NCI-H524 treated with DMSO at 0.1 percent for 48 hours (cell line): ENCODE results near the gene DNMT3L.
"Not testable (repeated sequence)": the region's sequence is repeated elsewhere in the genome, so short reads cannot be mapped to it uniquely, and the experiment has no call there.

ENCODE experiments used
- DNase-seq: peaks from one replicate; lab custom pipeline; 2025; lab: John Stamatoyannopoulos, UW

The DNMT3L gene

GRCh38 chr21:44249204-44250037, 12.3 kb downstream of the DNMT3L start:
- not testable (repeated sequence) for DNase-seq

GRCh38 chr21:44247904-44248303, 13.8 kb downstream of the DNMT3L start:
- DNase-seq: not testable (repeated sequence)

DNA sequence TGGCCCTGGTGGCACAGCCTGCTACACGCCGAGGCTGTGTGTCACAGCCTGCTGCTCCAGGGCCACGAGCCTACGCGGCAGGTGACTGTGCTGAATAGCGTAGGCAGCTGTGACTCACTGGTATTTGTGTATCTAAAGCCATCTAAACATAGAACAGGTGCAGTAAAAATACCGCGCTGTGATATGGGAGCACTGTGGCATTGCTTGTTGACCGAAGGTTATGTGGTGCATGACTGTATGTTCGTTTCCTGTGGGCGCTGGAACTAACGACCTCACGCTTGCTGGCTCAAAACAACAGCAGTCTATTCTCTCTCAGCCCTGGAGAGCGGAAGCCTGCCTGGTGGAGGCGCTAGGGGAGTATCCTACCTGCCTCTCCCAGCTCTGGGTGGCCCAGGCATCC, 17.7 kb downstream of the DNMT3L start:
- DNase-seq: not testable (repeated sequence)

- DNase-seq: not testable (repeated sequence)
These were observed 20.4 kb downstream of the DNMT3L start for GRCh38 chr21:44241281-44241680.

- DNase-seq: not testable (repeated sequence)
These were observed 20.9 kb downstream of the DNMT3L start, which contains the start of gene ICOSLG for GRCh38 chr21:44240842-44241241. Gene ICOSLG (minus strand): TSS chr21:44240943. CDS start chr21:44240817, 126 bp downstream.

GRCh38 chr21:44240353-44240752, 21.3 kb downstream of the DNMT3L start:
- not testable (repeated sequence) for DNase-seq

- not testable (repeated sequence) for DNase-seq
These were observed 32.1 kb downstream of the DNMT3L start for GRCh38 chr21:44229561-44229960.

GRCh38 chr21:44228109-44228508, 33.6 kb downstream of the DNMT3L start:
- not testable (repeated sequence) for DNase-seq

- not testable (repeated sequence) for DNase-seq
These were observed 34.1 kb downstream of the DNMT3L start for GRCh38 chr21:44227614-44228013.

DNA sequence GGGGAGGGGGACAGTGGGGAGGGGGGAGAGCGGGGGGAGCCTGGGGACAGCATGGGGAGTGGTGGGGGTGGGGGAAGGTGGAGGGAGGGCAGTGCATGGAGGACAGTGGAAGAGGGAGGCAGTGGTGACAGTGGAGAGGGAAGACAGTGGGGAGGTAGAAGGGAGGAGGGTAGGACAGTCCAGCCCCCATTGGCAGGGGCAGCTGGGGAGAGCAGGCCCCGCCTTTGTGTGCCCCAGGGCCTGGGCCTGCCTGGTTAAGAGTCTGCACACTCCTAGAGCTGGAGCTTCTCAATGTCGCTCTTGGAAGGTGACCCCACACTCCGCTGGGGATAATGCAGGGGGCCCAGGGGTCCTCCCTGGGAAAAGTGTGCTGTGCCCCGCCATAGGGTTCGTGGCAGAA, 36.1 kb downstream of the DNMT3L start:
- not testable (repeated sequence) for DNase-seq

DNA sequence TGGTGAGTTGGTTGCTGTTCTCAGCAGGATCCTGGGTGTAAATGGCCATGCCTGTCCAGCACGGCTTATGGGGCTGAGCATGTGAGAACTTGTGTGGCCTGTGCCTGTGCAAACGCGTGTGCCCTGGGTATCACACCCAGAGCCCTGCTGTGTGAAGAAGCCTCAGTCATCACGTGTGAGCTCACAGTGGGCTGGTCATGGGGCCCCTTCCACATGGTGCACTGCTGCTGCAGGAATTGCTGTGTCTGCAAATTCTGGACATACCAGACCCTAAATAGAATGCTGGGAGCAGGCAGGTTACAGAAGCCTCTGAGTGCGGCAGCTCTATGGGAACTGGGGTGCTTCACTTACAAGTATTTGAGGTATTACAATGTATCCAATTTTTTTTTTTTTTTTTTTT, 38.4 kb downstream of the DNMT3L start:
- DNase-seq: not testable (repeated sequence)

DNA sequence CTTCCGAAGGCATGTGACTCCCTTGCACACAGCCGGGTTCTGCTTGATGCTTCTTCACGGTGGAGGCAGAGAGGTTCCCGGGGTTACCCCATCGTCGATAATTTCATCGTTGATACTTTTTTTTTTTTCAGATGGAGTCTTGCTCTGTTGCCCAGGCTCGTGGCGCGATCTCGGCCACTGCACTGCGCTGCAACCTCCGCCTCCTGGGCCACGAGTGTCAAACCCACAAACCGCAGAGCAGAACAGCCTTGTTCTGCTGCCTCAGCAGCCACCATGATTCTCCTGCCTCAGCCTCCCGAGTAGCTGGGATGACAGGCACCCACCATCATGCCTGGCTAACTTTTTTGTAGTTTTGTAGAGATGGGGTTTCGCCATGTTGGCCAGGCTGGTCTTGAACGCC, 41.0 kb downstream of the DNMT3L start:
- not testable (repeated sequence) for DNase-seq

GRCh38 chr21:44218461-44218860, 43.2 kb downstream of the DNMT3L start:
- not testable (repeated sequence) for DNase-seq

- DNase-seq: not testable (repeated sequence)
These were observed 49.7 kb downstream of the DNMT3L start for GRCh38 chr21:44211978-44212377.

- DNase-seq: not testable (repeated sequence)
These were observed 50.1 kb downstream of the DNMT3L start for GRCh38 chr21:44211574-44211973.

GRCh38 chr21:44207860-44208646, 53.6 kb downstream of the DNMT3L start:
- not testable (repeated sequence) for DNase-seq

DNA sequence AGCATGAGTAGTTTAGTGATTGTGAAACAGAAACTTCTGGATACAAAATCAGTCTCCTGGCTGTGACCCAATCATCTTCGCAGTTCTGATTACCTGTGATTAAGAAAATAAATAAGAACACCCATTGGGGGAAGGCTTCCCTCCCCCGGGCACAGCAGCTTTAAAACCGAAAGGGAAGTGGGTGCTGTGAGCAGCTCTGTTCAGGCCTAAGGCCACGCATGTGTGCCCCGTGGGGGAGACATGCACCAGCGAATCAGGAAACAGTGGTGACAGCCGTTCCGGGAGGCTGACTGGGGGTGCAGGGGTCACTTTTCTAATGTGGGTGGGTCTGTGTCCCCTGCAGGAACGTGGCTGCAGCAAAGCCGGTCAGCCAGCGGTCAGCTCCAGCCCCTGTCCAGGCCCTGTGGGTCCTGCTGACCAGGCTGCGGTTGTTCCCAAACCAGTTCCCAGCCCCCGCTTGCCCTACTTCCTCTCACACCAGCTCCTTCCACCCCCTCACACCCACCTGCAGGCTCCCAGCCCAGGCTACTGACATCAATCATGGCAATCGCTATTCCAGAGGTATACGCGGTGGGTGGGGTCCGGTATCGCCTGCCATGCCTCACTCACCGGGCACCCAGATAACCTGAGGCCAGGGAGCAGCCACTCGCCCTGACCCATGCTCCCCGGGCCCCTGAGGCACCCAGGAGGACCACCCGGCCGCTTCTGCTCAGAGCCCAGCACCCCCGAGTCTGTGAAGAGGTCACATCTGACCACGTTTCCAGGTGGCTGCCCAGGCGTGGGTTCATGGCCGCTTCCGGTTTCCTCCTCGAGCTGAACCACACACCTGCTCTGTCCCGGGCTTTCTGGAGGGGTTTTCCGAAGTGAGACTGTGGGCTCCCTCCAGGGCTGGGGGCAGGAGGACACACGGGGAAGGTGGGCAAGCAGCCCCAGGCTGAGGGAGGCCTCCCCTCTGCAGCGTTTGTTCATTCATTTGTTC, 54.7 kb downstream of the DNMT3L start:
- not testable (repeated sequence) for DNase-seq

DNA sequence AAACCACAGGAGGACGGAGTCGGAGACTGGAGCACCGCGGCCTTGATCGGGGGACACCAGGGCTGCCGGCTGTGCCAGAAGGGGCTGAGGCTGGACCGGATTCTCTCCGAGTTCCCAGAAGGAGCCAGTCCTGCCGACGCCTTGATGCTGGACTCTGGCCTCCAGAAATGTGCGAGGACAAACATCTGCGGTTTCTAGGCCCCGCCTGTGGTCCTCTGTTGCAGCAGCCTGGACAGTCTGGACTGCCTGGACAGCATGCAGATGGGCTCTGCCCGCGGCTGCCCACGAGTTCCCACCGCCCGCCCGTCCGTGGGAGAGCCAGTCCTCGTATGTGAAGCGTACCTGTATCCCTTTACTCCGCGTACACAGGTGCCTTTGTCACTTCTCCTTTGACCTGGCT, 55.5 kb downstream of the DNMT3L start:
- not testable (repeated sequence) for DNase-seq

DNA sequence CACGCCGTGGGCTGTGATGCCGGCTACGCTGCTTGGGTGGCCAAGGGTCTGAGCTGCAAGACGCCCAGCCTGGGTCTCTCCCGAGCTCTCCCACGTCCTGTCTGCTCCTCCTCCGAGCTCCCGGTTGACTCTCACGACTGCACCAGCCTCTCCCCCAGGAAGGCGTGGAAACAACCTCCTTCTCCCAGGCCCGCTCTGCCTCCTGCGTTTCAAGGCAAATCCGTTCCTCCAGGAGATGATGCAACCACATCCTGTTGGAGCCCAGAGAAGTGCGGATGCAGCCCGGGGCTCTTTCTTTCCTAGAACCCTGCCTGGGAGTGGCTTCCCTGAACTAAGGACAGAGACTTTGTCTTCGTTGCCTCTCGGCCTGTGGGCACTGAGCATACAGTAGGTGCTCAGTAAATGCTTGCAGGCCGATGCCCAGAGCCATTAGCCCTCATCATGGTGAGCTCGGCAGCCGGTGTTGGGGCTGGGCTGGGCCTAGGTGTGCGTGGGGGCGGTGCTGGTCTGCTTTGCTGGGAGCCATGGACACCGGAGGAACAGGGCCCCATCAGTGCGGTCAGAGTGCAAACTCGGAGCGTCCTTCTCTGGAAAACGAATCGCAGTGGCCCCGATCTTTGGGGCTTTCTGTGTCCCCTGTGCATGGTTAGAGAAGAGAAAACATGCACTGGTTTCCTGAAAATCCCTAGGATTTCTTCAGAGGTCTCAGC, 59.0 kb downstream of the DNMT3L start:
- not testable (repeated sequence) for DNase-seq

DNA sequence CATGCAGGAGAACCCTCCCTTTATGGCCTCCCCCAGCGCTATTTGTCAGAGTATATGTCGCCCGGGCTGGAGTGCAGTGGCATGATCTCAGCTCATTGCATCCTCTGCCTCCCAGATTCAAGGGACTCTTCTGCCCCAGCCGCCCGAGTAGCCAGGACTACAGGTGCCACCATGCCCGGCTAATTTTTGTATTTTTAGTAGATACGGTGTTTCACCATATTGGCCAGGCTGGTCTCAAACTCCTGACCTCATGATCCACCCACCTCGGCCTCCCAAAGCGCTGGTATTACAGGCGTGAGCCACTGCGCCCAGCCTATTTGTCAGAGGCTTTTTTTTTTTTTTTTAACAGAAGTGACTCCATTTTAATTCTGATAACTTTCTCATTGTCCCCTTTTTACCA, 61.7 kb downstream of the DNMT3L start:
- not testable (repeated sequence) for DNase-seq

DNA sequence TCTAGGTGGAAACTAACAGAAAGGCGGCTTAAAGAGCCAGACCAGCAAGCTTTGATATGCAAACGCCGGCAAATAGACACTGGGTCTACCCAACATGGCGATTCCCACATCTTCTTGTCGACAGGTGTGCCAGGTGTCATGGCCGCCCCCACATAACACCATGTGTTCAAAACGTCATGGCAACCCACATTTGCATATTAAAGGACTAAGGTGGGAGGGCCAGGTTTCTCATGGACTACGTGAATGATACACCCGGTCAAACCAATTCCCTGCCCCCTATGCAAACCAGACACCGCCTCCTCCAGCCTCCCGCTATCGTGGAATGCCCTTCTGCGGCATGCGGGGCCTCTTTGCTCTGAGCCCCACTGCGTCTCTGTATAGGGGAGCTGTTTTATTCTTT, 62.2 kb downstream of the DNMT3L start:
- no peak for DNase-seq
